Mammary epithelial cell (primary cell): ENCODE measurements around the gene NDUFA11.

Experiments used
- EZH2 ChIP-seq: IDR thresholded peaks from 2 replicates; pipeline ENCODE4 v1.6.1; 2012; ENCODE audit warnings: low read length, inconsistent platforms, borderline replicate concordance
- TF ChIP-seq, protein P1 (sequence below), 2 donors: IDR thresholded peaks in 1 of 2; conservative IDR thresholded peaks in 1 of 2; 2 replicates each; pipeline ENCODE4 v1.5.1; 2011 to 2012; ENCODE audit warnings: inconsistent platforms in 2 of 2, low read length in 2 of 2, mild to moderate bottlenecking in 2 of 2, control low read depth in 1 of 2, low read depth in 1 of 2; ENCODE audit not compliant: insufficient read depth in 1 of 2; ENCODE audit errors: extremely low read depth in 1 of 2

DNA sequence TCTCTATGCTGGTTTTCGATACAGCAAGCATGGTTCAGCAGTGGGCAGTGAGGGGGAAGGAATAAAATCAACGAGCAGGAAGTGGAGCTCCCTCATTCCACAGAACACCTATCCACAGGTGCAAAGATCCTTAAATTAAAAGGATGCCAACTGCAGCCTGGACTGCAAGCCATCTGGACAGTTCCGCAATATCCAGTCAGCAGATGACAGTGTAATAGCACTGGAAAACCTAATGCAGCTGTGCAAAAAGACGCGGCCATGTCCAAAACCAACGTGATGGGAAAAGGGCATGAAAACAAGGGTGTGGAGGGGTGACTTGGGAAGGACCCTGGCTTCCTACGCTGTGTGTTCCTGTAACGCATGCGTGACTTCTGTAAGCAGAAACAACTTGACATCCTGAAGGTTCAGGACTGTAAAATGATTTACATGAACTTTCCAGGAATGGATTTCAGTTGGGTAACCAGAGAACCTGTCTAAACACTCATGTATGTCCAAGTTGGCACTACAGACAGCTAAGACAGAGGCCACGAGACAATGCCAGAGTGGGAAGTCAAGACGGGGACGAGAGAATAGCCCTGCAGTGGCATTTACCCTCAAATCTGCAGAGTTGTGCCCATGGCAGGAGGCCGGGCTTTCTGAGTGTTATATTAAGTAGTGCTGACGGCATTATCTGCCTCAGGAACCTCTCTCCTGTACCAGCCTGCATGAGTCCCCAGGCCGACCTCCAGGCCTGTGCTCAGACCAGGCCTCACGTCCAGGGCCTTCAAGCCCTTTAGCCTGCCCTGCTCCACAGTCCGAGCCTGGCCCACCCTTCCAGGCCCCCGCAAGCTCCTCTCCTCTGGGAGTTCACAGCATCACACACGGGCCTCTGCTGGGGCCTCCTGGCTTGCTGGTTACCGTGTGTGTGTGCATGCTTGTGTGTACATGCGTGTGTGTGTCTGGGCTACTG lies 36.9 kb upstream of the NDUFA11 start:
- no peak for TF ChIP-seq EZH2
- TF ChIP-seq, protein P1, sequence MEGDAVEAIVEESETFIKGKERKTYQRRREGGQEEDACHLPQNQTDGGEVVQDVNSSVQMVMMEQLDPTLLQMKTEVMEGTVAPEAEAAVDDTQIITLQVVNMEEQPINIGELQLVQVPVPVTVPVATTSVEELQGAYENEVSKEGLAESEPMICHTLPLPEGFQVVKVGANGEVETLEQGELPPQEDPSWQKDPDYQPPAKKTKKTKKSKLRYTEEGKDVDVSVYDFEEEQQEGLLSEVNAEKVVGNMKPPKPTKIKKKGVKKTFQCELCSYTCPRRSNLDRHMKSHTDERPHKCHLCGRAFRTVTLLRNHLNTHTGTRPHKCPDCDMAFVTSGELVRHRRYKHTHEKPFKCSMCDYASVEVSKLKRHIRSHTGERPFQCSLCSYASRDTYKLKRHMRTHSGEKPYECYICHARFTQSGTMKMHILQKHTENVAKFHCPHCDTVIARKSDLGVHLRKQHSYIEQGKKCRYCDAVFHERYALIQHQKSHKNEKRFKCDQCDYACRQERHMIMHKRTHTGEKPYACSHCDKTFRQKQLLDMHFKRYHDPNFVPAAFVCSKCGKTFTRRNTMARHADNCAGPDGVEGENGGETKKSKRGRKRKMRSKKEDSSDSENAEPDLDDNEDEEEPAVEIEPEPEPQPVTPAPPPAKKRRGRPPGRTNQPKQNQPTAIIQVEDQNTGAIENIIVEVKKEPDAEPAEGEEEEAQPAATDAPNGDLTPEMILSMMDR (conservative IDR thresholded peaks at IDR 0.05 in 1 of 2, IDR thresholded peaks at IDR 0.05 in 1 of 2; ENCODE audit: extremely low read depth in 1 of 2, insufficient read depth in 1 of 2, low read depth in 1 of 2, low read length in 2 of 2) = no peak
